HCT116 (cell line): ENCODE measurements around the gene ATXN7L2.

Source experiments
- CEBPB ChIP-seq: IDR thresholded peaks from 2 replicates; pipeline ENCODE4 v1.6.1; 2012; ENCODE audit warnings: low read depth
- EZH2 ChIP-seq: fragments of 200-600 bp; sonication (generic); IDR thresholded peaks from 2 replicates; pipeline ENCODE4 v1.6.1; 2017; ENCODE audit warnings: antibody characterized with exemption, mixed run types
- EZH2phosphoT487 ChIP-seq: fragments of 200-600 bp; IDR thresholded peaks from 2 replicates; pipeline ENCODE4 v1.6.1; 2018; ENCODE audit warnings: antibody characterized with exemption, borderline replicate concordance
- JUND ChIP-seq: IDR thresholded peaks from 2 replicates; pipeline ENCODE4 v1.6.1; 2012
- MAX ChIP-seq: IDR thresholded peaks from 2 replicates; pipeline ENCODE4 v1.6.1; 2012
- POLR2A ChIP-seq: IDR thresholded peaks from 2 replicates; pipeline ENCODE4 v1.7.0; 2011; ENCODE audit warnings: borderline replicate concordance; ENCODE audit not compliant: insufficient read depth, insufficient read length; ENCODE audit errors: extremely low read depth
- RAD21 ChIP-seq: IDR thresholded peaks from 2 replicates; pipeline ENCODE4 v1.6.1; 2012; ENCODE audit warnings: low read depth, mild to moderate bottlenecking
- TCF7L2 ChIP-seq: IDR thresholded peaks from 2 replicates; pipeline ENCODE4 v1.7.0; 2011; ENCODE audit warnings: borderline replicate concordance, inconsistent platforms; ENCODE audit not compliant: insufficient read depth, insufficient read length; ENCODE audit errors: extremely low read depth
- ZNF274 ChIP-seq: fragments of 200-500 bp; sonication (Bioruptor generic); IDR thresholded peaks from 2 replicates; pipeline ENCODE4 v1.6.1; 2014; ENCODE audit warnings: mild to moderate bottlenecking, low read depth, low read length, inconsistent platforms
- TF ChIP-seq, protein P1 (sequence below), 3 experiments: fragments of 200-600 bp in 1 of 3; sonication (generic) in 1 of 3; IDR thresholded peaks in 2 of 3; conservative IDR thresholded peaks in 1 of 3; 2 replicates each; pipeline ENCODE4 v1.5.1; 2012 to 2017; ENCODE audit warnings: low read depth in 2 of 3, low read length in 2 of 3, antibody characterized with exemption in 1 of 3, borderline replicate concordance in 1 of 3, control low read depth in 1 of 3, mild to moderate bottlenecking in 1 of 3, mixed read lengths in 1 of 3, mixed run types in 1 of 3, moderate library complexity in 1 of 3; ENCODE audit not compliant: insufficient read depth in 1 of 3
- TF ChIP-seq, protein P2 (sequence below): IDR thresholded peaks from 2 replicates; pipeline ENCODE4 v1.6.1; 2012; ENCODE audit warnings: low read depth
- TF ChIP-seq, protein P3 (sequence below): IDR thresholded peaks from 2 replicates; pipeline ENCODE4 v1.6.1; 2011; ENCODE audit warnings: mild to moderate bottlenecking, low read length, moderate library complexity; ENCODE audit not compliant: insufficient replicate concordance; ENCODE audit errors: extremely low read depth
- TF ChIP-seq, protein P4 (sequence below): IDR thresholded peaks from 2 replicates; pipeline ENCODE4 v1.6.1; 2012

DNA sequence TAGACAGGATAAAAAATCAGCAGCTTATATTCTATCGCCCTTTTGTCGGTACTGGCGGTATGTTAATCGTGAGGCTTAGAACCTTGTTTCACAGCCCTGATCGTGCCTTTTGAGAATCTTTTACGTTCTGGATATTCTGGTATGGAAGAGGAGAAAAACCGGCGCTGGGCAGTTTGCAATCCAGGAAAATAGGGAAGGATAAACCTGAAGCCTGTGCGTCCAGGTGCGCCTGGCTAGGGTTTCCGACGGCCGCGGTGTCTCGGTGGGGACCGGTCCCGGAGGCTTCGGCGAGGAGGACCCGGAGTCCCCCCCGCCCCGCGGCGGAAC, 17.6 kb upstream of the ATXN7L2 start:
- TF ChIP-seq POLR2A = no peak
- TF ChIP-seq, protein P1, sequence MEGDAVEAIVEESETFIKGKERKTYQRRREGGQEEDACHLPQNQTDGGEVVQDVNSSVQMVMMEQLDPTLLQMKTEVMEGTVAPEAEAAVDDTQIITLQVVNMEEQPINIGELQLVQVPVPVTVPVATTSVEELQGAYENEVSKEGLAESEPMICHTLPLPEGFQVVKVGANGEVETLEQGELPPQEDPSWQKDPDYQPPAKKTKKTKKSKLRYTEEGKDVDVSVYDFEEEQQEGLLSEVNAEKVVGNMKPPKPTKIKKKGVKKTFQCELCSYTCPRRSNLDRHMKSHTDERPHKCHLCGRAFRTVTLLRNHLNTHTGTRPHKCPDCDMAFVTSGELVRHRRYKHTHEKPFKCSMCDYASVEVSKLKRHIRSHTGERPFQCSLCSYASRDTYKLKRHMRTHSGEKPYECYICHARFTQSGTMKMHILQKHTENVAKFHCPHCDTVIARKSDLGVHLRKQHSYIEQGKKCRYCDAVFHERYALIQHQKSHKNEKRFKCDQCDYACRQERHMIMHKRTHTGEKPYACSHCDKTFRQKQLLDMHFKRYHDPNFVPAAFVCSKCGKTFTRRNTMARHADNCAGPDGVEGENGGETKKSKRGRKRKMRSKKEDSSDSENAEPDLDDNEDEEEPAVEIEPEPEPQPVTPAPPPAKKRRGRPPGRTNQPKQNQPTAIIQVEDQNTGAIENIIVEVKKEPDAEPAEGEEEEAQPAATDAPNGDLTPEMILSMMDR (IDR thresholded peaks at IDR 0.05 in 2 of 3, conservative IDR thresholded peaks at IDR 0.05 in 1 of 3; ENCODE audit: borderline replicate concordance in 1 of 3, insufficient read depth in 1 of 3, low read depth in 2 of 3, low read length in 2 of 3) = no peak
- TF ChIP-seq EZH2 = no peak
- no peak for TF ChIP-seq ZNF274
- TF ChIP-seq CEBPB = no peak
- no peak for TF ChIP-seq MAX
- TF ChIP-seq, protein P2, sequence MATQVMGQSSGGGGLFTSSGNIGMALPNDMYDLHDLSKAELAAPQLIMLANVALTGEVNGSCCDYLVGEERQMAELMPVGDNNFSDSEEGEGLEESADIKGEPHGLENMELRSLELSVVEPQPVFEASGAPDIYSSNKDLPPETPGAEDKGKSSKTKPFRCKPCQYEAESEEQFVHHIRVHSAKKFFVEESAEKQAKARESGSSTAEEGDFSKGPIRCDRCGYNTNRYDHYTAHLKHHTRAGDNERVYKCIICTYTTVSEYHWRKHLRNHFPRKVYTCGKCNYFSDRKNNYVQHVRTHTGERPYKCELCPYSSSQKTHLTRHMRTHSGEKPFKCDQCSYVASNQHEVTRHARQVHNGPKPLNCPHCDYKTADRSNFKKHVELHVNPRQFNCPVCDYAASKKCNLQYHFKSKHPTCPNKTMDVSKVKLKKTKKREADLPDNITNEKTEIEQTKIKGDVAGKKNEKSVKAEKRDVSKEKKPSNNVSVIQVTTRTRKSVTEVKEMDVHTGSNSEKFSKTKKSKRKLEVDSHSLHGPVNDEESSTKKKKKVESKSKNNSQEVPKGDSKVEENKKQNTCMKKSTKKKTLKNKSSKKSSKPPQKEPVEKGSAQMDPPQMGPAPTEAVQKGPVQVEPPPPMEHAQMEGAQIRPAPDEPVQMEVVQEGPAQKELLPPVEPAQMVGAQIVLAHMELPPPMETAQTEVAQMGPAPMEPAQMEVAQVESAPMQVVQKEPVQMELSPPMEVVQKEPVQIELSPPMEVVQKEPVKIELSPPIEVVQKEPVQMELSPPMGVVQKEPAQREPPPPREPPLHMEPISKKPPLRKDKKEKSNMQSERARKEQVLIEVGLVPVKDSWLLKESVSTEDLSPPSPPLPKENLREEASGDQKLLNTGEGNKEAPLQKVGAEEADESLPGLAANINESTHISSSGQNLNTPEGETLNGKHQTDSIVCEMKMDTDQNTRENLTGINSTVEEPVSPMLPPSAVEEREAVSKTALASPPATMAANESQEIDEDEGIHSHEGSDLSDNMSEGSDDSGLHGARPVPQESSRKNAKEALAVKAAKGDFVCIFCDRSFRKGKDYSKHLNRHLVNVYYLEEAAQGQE = no peak
- TF ChIP-seq, protein P3, sequence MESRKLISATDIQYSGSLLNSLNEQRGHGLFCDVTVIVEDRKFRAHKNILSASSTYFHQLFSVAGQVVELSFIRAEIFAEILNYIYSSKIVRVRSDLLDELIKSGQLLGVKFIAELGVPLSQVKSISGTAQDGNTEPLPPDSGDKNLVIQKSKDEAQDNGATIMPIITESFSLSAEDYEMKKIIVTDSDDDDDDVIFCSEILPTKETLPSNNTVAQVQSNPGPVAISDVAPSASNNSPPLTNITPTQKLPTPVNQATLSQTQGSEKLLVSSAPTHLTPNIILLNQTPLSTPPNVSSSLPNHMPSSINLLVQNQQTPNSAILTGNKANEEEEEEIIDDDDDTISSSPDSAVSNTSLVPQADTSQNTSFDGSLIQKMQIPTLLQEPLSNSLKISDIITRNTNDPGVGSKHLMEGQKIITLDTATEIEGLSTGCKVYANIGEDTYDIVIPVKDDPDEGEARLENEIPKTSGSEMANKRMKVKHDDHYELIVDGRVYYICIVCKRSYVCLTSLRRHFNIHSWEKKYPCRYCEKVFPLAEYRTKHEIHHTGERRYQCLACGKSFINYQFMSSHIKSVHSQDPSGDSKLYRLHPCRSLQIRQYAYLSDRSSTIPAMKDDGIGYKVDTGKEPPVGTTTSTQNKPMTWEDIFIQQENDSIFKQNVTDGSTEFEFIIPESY = no peak
- TF ChIP-seq RAD21 = no peak
- TF ChIP-seq JUND = no peak
- TF ChIP-seq TCF7L2 = no peak
- TF ChIP-seq, protein P4, sequence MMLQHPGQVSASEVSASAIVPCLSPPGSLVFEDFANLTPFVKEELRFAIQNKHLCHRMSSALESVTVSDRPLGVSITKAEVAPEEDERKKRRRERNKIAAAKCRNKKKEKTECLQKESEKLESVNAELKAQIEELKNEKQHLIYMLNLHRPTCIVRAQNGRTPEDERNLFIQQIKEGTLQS = no peak
- no peak for TF ChIP-seq EZH2phosphoT487
